ENCODE data around the gene ZNF335.

ZNF335 gene

DNA sequence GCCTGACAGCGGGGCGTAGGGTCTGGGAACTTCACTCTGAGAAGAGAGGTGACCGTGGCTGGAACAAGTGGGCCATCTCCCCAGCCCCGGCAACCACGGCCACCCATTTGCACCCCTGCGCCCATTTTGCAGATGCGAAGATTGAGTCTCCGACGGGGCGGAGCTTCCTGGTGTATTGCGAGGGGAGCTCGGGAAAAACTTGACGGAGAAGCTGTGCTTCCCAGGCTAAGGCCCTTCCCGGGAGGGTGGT lies 653 bp downstream of the ZNF335 start:
- TF ChIP-seq, protein P1, sequence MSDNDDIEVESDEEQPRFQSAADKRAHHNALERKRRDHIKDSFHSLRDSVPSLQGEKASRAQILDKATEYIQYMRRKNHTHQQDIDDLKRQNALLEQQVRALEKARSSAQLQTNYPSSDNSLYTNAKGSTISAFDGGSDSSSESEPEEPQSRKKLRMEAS (IDR thresholded peaks at IDR 0.05; ENCODE audit: low read depth, low read length), result no peak
- TF ChIP-seq POLR2A (IDR thresholded peaks at IDR 0.05; ENCODE audit: extremely low read depth, insufficient read length), result no peak
- TF ChIP-seq, protein P2, sequence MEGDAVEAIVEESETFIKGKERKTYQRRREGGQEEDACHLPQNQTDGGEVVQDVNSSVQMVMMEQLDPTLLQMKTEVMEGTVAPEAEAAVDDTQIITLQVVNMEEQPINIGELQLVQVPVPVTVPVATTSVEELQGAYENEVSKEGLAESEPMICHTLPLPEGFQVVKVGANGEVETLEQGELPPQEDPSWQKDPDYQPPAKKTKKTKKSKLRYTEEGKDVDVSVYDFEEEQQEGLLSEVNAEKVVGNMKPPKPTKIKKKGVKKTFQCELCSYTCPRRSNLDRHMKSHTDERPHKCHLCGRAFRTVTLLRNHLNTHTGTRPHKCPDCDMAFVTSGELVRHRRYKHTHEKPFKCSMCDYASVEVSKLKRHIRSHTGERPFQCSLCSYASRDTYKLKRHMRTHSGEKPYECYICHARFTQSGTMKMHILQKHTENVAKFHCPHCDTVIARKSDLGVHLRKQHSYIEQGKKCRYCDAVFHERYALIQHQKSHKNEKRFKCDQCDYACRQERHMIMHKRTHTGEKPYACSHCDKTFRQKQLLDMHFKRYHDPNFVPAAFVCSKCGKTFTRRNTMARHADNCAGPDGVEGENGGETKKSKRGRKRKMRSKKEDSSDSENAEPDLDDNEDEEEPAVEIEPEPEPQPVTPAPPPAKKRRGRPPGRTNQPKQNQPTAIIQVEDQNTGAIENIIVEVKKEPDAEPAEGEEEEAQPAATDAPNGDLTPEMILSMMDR (IDR thresholded peaks at IDR 0.05; ENCODE audit: low read depth, low read length), result no peak
- TF ChIP-seq MYC (IDR thresholded peaks at IDR 0.05; ENCODE audit: low read depth, low read length), result no peak
- peak overlapping the region; percentile 97 for H3K4me3 ChIP-seq (ENCODE audit: low read depth, low read length)
- no peak for DNase-seq (ENCODE audit: low read depth)

DNA sequence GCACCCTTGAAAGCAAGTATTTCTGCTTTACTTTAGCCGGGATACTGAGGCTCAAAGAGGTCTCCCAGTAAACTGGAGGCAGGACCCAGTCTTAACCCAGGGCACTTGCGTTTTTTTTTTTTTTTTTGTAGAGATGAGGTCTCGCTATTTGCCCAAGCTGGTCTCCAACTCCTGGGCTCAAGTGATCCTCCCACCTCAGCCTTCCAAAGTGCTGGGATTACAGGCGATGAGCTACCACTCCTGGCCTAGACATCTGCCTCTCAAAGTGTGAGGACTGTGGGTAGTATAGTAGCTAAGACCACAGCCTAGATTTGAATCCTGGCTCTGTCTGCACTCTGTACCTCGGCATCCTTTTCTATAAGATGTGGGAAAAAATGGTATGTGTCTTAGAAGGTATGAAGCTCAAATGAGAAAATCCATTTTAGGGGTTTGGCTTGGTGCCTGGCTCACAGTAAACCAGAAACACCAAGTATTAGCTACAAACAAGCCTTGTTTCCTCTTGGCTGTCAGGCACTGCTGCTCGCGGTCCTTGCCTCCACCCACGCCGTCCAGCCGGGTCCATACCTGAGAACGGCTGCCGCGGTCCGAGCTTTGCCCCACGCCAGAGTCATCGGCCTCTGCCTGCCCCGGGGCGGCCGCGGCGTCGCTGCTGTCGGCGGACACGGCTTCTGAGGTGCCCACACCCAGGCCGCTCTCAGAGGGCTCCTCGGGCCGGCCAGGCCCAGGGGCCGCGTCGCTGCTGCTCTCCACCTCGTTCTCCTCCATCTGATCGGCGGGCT lies 1.2 kb downstream of the ZNF335 start:
- peak overlapping the region; percentile 97 for H3K4me3 ChIP-seq (ENCODE audit: low read depth, low read length)
- DNase-seq (ENCODE audit: low read depth), result peak; percentile 46
- TF ChIP-seq, protein P1 (IDR thresholded peaks at IDR 0.05; ENCODE audit: low read depth, low read length), result no peak
- TF ChIP-seq POLR2A (IDR thresholded peaks at IDR 0.05; ENCODE audit: extremely low read depth, insufficient read length), result no peak
- TF ChIP-seq, protein P2 (IDR thresholded peaks at IDR 0.05; ENCODE audit: low read depth, low read length), result no peak
- TF ChIP-seq MYC (IDR thresholded peaks at IDR 0.05; ENCODE audit: low read depth, low read length), result no peak

DNA sequence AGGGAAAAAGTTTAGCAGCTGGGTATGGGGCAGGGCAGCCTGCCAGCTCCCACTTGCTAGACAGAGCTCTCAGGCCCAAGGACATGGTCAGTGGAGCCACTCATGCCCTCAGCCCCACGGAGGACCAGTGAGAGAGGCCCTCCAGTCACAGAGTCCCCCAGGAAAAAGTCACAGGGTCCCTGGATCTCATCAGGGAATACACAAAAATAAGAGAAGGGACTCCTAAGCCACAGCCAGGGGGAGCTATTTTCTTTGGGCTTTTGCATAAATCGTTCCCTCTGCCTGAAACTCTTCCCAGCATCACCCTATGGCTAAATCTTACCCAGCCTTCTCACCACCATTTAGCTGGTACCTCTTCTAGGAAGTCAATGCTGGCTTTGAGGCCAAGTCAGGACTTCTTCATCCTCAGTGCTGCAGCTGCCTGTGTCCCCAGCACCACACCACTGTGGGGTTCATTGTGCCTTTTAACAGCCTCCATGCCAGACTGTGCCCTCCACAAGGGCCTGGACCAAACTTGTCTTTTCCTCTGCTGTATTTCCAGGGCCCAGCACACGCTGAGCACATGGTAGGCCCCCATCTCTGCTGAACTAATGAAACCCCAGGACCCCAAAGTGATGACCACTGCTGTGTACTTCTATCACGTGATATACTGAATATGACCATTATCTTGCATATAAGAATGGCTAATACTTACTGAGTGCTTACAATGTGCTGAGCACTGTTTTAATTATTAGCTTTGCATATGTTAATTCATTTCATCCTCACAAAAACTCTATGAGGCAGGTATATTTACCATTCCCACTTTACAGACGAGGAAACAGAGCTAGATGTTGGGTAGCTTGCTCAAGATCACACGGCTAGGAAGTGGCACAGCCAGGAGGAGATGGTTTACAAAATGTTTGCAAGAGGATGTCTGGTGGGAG lies 2.0 kb downstream of the ZNF335 start:
- TF ChIP-seq, protein P2 (IDR thresholded peaks at IDR 0.05; ENCODE audit: low read depth, low read length), result peak; percentile 79
- TF ChIP-seq, protein P1 (IDR thresholded peaks at IDR 0.05; ENCODE audit: low read depth, low read length), result no peak
- H3K4me3 ChIP-seq (ENCODE audit: low read depth, low read length), result peak overlapping the region; percentile 97
- DNase-seq (ENCODE audit: low read depth), result peak; percentile 85

DNA sequence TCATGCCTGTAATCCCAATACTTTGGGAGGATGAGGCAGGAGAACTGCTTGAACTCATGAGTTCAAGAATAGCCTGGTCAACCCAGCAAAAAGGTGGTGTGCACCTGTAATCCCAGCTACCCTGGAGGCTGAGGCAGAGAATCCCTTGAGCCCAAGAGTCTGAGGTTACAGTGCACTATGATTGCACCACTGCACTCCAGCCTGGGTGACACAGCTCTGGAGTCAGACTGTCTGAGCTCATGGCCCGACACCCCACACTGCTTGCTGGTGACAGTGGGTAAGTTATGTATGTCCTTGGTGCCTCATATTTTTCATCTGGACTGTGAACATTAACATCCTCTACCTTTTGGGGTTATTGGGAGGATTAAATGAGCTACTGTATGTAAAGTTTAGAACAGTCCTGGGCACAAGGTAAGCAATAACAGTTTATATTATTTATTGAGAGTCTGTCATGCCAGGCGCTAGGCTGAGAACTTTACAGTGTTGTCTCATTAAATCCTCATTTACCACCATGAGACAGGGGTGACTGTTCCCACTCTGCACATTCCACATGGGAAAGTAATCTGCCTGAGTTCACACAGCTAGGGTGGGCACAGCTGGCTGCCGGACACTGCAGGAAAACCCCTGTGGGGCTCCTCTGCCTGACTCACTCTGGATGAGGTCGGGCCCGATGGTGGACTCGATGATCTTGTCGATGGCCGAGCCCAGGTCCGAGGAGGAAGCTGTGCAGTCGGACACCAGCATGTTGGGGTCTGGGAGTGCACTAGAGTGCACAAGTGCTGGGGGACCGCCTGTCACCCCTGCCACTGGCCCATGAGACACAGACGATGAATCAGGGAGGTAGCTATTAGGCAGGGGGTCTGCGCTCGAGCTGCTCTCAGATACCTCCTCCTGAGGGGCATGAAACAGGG lies 2.9 kb downstream of the ZNF335 start:
- TF ChIP-seq, protein P2 (IDR thresholded peaks at IDR 0.05; ENCODE audit: low read depth, low read length), result no peak
- TF ChIP-seq POLR2A (IDR thresholded peaks at IDR 0.05; ENCODE audit: extremely low read depth, insufficient read length) (no peak), MYC (IDR thresholded peaks at IDR 0.05; ENCODE audit: low read depth, low read length) (no peak)
- TF ChIP-seq, protein P1 (IDR thresholded peaks at IDR 0.05; ENCODE audit: low read depth, low read length), result no peak
- no peak overlapping the region for H3K4me3 ChIP-seq (ENCODE audit: low read depth, low read length)
- no peak for DNase-seq (ENCODE audit: low read depth)

DNA sequence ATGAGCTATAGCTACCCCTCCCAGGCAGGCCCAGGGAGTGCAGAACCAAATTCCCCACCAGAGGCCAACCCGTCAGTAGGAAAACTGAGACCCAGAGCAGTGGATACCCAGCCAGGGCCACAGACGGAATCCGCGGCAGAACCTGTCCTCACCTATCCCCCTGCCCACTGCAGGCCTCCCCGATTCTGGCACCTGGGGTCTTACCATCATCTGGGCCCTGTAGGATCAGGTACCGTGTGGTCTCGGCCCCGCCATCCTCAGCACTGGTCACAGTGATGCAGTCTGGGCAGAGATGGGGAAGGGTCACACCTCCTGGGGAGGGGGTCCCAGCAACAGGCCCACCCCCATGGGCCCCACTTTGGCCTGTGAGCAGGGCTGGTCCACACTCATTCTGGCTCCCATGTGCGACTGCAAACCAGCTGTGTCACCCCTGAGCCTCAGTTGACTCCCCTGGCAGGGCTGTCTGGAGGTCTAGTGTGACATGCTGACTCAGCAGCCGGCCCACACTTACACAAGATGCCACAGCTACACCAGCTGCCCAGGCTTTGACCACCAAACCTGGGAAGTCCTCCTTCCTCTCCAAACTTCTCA lies 3.8 kb downstream of the ZNF335 start:
- no peak overlapping the region for H3K4me3 ChIP-seq (ENCODE audit: low read depth, low read length)
- TF ChIP-seq, protein P1 (IDR thresholded peaks at IDR 0.05; ENCODE audit: low read depth, low read length), result no peak
- TF ChIP-seq, protein P2 (IDR thresholded peaks at IDR 0.05; ENCODE audit: low read depth, low read length), result no peak
- no peak for TF ChIP-seq MYC (IDR thresholded peaks at IDR 0.05; ENCODE audit: low read depth, low read length)
- no peak for TF ChIP-seq POLR2A (IDR thresholded peaks at IDR 0.05; ENCODE audit: extremely low read depth, insufficient read length)
- DNase-seq (ENCODE audit: low read depth), result no peak

Measured in NB4 (cell line).